MV-4-11 (cell line): ENCODE data around the gene RFPL1.
"Not testable (repeated sequence)": the region's sequence is repeated elsewhere in the genome, so short reads cannot be mapped to it uniquely, and the experiment has no call there.

Experiments
- DNase-seq: peaks from one replicate; lab custom pipeline; 2025; lab: John Stamatoyannopoulos, UW

The RFPL1 gene

GRCh38 chr22:29438283-29438682, at the start of gene RFPL1:
TSS of gene RFPL1 (plus strand) at chr22:29438583.
- DNase-seq: not testable (repeated sequence)

- DNase-seq: no peak
These were observed 49.7 kb upstream of the RFPL1 start for GRCh38 chr22:29388759-29389090.

GRCh38 chr22:29390270-29390669, 48.1 kb upstream of the RFPL1 start:
- no peak for DNase-seq

- DNase-seq: no peak
These were observed 46.8 kb upstream of the RFPL1 start for GRCh38 chr22:29391546-29391945.

- DNase-seq: no peak
These were observed 45.3 kb upstream of the RFPL1 start for GRCh38 chr22:29393019-29393608.

- DNase-seq: peak; percentile 83
These were observed 43.3 kb upstream of the RFPL1 start for GRCh38 chr22:29394931-29395581.

GRCh38 chr22:29396126-29396525, 42.3 kb upstream of the RFPL1 start:
- no peak for DNase-seq

GRCh38 chr22:29397791-29398190, 40.6 kb upstream of the RFPL1 start:
- no peak for DNase-seq

GRCh38 chr22:29400576-29400975, 37.8 kb upstream of the RFPL1 start:
- DNase-seq: no peak

- not testable (repeated sequence) for DNase-seq
These were observed 36.8 kb upstream of the RFPL1 start for GRCh38 chr22:29401538-29401937.

GRCh38 chr22:29408940-29409339, 29.4 kb upstream of the RFPL1 start:
- DNase-seq: peak; percentile 57

- peak; percentile 59 for DNase-seq
These were observed 26.7 kb upstream of the RFPL1 start for GRCh38 chr22:29411569-29412211.

- DNase-seq: not testable (repeated sequence)
These were observed 25.6 kb upstream of the RFPL1 start for GRCh38 chr22:29412772-29413171.

GRCh38 chr22:29414951-29415591, 23.3 kb upstream of the RFPL1 start:
- DNase-seq: peak; percentile 52

GRCh38 chr22:29418704-29419103, 19.7 kb upstream of the RFPL1 start:
- DNase-seq: not testable (repeated sequence)

GRCh38 chr22:29426476-29426875, 11.9 kb upstream of the RFPL1 start:
- DNase-seq: no peak

GRCh38 chr22:29427176-29427760, 11.1 kb upstream of the RFPL1 start:
- no peak for DNase-seq

GRCh38 chr22:29431986-29432385, 6.4 kb upstream of the RFPL1 start:
- no peak for DNase-seq

- DNase-seq: no peak
These were observed 4.5 kb upstream of the RFPL1 start for GRCh38 chr22:29433856-29434255.

GRCh38 chr22:29434288-29434687, 4.1 kb upstream of the RFPL1 start:
- DNase-seq: no peak

- no peak for DNase-seq
These were observed 2.9 kb upstream of the RFPL1 start for GRCh38 chr22:29435236-29436136.

GRCh38 chr22:29442976-29443375, 4.6 kb downstream of the RFPL1 start:
- no peak for DNase-seq
